ENCODE data around the gene PPM1N.

The PPM1N gene

GRCh38 chr19:45547211-45547770 is 49.0 kb downstream of the PPM1N start:
- DNase-seq = no peak

- no peak for DNase-seq
These were observed 49.8 kb downstream of the PPM1N start for GRCh38 chr19:45547965-45548609.

Measured in fibroblast of skin of right biceps (primary cell).